ENCODE results near the gene CDK11A.
"Not testable (repeated sequence)": the region's sequence is repeated elsewhere in the genome, so short reads cannot be mapped to it uniquely, and the experiment has no call there.

GRCh38 chr1:1729116-1729816, 5.1 kb upstream of the CDK11A start:
- not testable (repeated sequence) for TF ChIP-seq POLR2A, CTCF (IDR thresholded peaks at IDR 0.05)

Measured in tibial nerve (tissue), 3 donors.